ENCODE measurements around the gene SLC4A2.
A peak's percentile ranks its signal among the peaks of the same experiment; 100 is the strongest.

The SLC4A2 gene

DNA sequence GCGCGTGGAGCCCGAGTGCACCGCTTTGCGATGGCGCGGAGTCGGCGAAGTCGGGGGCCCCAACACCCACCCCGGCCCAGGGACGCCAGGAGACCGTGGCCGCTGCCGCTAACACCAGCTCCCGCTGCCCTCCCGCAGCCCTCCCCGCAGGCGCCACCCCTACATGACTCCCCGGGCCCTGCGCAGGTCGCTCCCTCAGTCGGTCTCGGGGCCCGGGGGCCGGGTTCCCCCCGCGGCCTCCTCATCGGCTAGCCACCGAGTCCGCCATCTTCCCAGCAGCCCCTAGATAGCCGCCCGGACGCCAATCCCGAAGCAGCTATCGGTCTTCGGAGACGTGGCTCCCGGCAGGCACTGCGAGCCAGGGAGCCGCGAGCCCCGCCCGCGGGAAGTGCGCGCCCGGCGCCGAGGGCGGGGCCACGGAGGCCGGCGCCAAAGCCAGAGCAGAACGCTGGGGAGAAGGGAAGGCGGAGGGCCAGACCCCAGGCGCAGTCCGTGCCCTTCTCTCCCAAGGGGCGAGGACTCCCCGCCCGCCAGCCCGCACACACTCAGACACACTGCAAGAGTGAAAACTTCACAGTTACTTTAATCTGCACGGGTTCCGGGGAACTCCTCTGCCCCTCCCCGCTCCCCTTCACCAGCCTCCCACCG lies 21.3 kb downstream of the SLC4A2 start, which contains the start of gene FASTK:
Gene FASTK, minus strand, starts transcription at position 288 of the 648 bp plus-strand sequence. Its CDS starts 43 bp downstream, at position 245.
- ATAC-seq = peak; percentile 85
- TF ChIP-seq, protein P1, sequence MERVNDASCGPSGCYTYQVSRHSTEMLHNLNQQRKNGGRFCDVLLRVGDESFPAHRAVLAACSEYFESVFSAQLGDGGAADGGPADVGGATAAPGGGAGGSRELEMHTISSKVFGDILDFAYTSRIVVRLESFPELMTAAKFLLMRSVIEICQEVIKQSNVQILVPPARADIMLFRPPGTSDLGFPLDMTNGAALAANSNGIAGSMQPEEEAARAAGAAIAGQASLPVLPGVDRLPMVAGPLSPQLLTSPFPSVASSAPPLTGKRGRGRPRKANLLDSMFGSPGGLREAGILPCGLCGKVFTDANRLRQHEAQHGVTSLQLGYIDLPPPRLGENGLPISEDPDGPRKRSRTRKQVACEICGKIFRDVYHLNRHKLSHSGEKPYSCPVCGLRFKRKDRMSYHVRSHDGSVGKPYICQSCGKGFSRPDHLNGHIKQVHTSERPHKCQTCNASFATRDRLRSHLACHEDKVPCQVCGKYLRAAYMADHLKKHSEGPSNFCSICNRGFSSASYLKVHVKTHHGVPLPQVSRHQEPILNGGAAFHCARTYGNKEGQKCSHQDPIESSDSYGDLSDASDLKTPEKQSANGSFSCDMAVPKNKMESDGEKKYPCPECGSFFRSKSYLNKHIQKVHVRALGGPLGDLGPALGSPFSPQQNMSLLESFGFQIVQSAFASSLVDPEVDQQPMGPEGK (CRISPR knock-in tag; IDR thresholded peaks at IDR 0.05; ENCODE audit: borderline replicate concordance) = peak; percentile 78
- TF ChIP-seq GLIS3 (CRISPR knock-in tag; IDR thresholded peaks at IDR 0.05) = peak; percentile 6; the same call in 1 of the 2 replicates
- no peak for TF ChIP-seq TOX (CRISPR knock-in tag; IDR thresholded peaks at IDR 0.05; ENCODE audit: borderline replicate concordance)

DNA sequence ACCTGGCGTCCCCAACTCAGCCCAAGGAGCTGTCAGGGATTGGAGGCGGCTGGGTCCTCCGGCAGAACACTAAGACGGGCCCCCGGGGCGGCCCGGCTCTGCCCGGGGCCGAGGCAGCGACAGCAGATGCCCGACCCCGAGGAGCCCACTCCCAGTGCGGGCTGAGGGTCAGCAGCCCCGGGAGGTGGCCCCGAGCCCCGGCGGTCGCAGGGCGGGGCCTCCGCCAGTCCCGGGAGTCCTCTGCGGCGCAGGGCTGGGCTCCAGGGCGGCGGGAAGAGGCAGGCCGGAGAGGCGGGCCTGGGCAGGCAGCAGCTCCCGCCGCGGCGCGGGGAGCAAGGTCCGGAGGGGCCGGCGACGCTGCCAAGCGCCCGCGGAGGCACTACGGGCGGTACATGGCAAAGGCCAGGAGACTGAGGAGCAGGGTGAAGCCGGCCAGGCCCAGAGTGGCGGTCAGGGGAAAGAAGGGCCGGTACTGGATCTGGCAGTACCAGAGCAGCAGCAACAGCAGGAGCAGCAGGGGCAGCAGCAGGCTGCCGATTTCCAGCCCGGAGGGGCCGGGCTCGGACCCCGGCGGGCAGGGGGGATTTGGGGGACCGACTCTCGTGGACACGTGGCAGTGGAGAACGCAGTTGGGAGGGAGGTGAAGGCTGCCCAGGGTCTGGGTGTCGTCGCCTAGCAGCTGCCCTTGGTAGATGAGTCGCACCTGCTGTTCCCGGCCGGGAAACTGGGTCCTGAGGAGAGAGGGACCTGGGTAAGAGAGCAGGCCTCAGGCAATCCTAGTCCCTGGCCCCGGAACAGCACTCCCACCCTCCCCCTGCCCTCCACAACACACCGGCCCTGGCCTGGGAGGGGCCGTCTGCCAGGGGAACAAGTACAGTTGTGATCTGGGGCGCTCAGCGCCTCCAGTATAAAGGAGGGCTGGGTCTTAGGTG lies 22.0 kb downstream of the SLC4A2 start:
- TF ChIP-seq ZFP3 (CRISPR knock-in tag; IDR thresholded peaks at IDR 0.05) (no peak), OSR1 (CRISPR knock-in tag; IDR thresholded peaks at IDR 0.05) (no peak), ZNF70 (CRISPR knock-in tag; IDR thresholded peaks at IDR 0.05) (no peak), GLIS3 (CRISPR knock-in tag; IDR thresholded peaks at IDR 0.05) (no peak)
- TF ChIP-seq, protein P2, sequence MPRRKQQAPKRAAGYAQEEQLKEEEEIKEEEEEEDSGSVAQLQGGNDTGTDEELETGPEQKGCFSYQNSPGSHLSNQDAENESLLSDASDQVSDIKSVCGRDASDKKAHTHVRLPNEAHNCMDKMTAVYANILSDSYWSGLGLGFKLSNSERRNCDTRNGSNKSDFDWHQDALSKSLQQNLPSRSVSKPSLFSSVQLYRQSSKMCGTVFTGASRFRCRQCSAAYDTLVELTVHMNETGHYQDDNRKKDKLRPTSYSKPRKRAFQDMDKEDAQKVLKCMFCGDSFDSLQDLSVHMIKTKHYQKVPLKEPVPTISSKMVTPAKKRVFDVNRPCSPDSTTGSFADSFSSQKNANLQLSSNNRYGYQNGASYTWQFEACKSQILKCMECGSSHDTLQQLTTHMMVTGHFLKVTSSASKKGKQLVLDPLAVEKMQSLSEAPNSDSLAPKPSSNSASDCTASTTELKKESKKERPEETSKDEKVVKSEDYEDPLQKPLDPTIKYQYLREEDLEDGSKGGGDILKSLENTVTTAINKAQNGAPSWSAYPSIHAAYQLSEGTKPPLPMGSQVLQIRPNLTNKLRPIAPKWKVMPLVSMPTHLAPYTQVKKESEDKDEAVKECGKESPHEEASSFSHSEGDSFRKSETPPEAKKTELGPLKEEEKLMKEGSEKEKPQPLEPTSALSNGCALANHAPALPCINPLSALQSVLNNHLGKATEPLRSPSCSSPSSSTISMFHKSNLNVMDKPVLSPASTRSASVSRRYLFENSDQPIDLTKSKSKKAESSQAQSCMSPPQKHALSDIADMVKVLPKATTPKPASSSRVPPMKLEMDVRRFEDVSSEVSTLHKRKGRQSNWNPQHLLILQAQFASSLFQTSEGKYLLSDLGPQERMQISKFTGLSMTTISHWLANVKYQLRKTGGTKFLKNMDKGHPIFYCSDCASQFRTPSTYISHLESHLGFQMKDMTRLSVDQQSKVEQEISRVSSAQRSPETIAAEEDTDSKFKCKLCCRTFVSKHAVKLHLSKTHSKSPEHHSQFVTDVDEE (CRISPR knock-in tag; IDR thresholded peaks at IDR 0.05) = no peak
- no peak; the same call in 2 of the 3 replicates for ATAC-seq

DNA sequence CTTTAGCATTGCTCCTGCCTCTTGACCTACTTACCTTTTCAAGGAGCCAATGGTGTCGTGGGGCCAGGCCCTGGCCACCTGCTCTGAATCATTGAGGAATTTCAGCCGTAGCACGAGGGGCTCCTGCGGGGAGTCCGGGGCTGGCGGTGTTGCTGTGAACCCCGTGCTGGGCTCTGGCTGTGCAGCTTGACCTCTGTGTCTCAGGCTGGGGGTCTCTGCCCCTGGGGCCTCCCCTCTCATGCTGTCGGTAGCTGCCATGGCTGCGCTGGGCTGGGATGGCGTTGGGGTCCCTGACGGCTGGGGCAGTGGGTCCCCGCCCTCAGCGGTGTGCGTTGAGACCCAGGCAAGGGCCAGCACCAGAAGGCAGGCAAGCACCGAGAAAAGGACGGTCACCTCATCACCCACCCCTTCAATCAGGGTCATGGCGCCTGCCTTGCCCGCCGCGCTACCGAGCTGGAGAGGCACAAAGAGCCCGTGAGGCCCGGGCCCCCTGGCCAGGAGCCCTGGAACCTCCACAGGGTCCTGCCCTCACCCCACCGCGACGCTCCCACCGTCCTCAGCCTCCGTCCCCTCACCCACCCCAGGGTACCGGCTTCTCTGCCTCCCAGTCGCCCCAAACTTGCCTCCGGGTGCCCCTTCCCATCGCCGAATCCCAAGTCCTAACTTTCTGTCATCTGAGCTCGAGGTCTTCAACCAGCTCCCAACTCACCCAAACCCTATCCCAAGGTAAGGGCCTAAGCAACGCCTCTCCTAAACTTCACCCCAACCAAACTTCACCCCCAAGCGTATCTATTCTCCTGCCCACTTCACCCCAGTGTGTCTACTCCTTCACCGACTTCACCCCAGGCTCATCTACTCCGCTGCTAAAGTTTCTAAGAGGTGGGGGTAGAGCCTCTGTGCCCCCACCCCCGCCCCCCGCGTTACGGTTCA lies 23.0 kb downstream of the SLC4A2 start:
- ATAC-seq = no peak
- TF ChIP-seq GLIS3 (CRISPR knock-in tag; IDR thresholded peaks at IDR 0.05) (no peak), ZNF565 (CRISPR knock-in tag; conservative IDR thresholded peaks at IDR 0.05; ENCODE audit: low read depth) (no peak), BACH2 (CRISPR knock-in tag; IDR thresholded peaks at IDR 0.05; ENCODE audit: borderline replicate concordance) (no peak), ZNF8 (CRISPR knock-in tag; IDR thresholded peaks at IDR 0.05) (no peak), ISL1 (CRISPR knock-in tag; IDR thresholded peaks at IDR 0.05) (no peak)
- TF ChIP-seq, protein P1 (CRISPR knock-in tag; IDR thresholded peaks at IDR 0.05; ENCODE audit: borderline replicate concordance) = peak; percentile 46; the same call in 1 of the 2 replicates
- TF ChIP-seq, protein P3, sequence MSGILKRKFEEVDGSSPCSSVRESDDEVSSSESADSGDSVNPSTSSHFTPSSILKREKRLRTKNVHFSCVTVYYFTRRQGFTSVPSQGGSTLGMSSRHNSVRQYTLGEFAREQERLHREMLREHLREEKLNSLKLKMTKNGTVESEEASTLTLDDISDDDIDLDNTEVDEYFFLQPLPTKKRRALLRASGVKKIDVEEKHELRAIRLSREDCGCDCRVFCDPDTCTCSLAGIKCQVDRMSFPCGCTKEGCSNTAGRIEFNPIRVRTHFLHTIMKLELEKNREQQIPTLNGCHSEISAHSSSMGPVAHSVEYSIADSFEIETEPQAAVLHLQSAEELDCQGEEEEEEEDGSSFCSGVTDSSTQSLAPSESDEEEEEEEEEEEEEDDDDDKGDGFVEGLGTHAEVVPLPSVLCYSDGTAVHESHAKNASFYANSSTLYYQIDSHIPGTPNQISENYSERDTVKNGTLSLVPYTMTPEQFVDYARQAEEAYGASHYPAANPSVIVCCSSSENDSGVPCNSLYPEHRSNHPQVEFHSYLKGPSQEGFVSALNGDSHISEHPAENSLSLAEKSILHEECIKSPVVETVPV (CRISPR knock-in tag; IDR thresholded peaks at IDR 0.05) = no peak

DNA sequence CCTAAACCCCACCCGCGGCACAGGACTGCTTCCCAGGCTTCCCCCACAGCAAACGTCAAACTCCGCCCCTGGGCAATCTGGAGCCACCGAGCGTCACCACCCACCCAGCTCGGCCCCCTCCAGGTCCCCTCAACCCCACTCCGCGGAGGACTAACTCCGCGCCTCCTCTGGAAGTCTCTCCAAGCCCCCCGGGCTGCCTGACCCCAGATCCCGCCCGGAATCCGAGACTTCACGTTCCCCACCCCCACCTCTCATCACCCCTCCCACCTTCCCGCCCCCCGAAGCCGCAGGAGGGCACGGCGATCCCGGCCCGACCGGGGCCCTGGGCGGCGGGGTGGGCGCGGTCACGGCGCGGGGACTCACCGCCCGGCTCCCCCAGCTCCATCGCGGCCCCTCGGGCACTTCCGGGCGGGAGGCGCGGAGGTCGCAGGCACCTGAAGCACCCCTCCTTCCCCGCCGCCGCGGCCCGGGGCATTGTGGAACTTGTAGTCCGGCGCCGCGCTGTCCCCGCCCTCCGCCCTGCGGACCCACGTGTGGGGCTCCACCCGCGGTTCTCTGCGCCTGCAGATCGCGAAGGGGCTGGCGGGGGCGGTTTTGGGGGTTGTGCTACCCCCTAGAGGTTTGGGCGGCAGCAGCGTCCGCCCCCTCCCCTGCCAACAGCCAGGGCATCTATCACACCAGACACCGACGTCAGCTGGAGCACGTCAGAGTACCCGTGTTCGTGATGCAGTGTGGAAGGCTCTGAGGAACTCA lies 23.9 kb downstream of the SLC4A2 start, which contains the start of gene TMUB1:
Gene TMUB1, minus strand, starts transcription at position 423 of the 753 bp plus-strand sequence. CDS start 930 bp downstream, outside the sequence.
- peak; percentile 30 for ATAC-seq
- TF ChIP-seq PPARA (CRISPR knock-in tag; IDR thresholded peaks at IDR 0.05; ENCODE audit: borderline replicate concordance) (no peak), ZC3H10 (CRISPR knock-in tag; IDR thresholded peaks at IDR 0.05) (no peak), TOX (CRISPR knock-in tag; IDR thresholded peaks at IDR 0.05; ENCODE audit: borderline replicate concordance) (no peak), SNAI2 (CRISPR knock-in tag; IDR thresholded peaks at IDR 0.05) (no peak)
- TF ChIP-seq, protein P2 (CRISPR knock-in tag; IDR thresholded peaks at IDR 0.05) = peak; percentile 52; the same call in 1 of the 2 replicates
